Small intestine (tissue), 7 donors: ENCODE results near the gene IQGAP2. TPM values are rescaled to one million over a fixed set of nuclear protein-coding genes. Genes with fewer than 3 reads are reported as not detected.

Experiments
- DNase-seq, 2 donors: peaks; one replicate each; pipeline versions ENCODE4 v3.0.0 to v3.0.0-alpha.2; 2013
- FAIRE-seq: peaks from 2 replicates; lab custom pipeline; 2012; peaks lifted over from hg19 to GRCh38; lab: Jason Lieb, UNC
- H3K27ac ChIP-seq, 3 donors: one replicate each; pipeline ENCODE4 v1.5.1; 2013; ENCODE audit warnings: low read length in 2 of 3, mild to moderate bottlenecking in 2 of 3, control low read depth in 1 of 3, inconsistent platforms in 1 of 3, low read depth in 1 of 3, moderate library complexity in 1 of 3
- H3K27me3 ChIP-seq, 3 donors: one replicate each; pipeline ENCODE4 v1.6.1; 2013; ENCODE audit warnings: low read length in 3 of 3, inconsistent platforms in 1 of 3; ENCODE audit not compliant: control insufficient read depth in 3 of 3, insufficient read depth in 3 of 3
- H3K36me3 ChIP-seq, 3 donors: one replicate each; pipeline ENCODE4 v1.6.1; 2013; ENCODE audit warnings: low read length in 3 of 3, inconsistent platforms in 1 of 3, low read depth in 1 of 3, mild to moderate bottlenecking in 1 of 3, moderate library complexity in 1 of 3; ENCODE audit not compliant: control insufficient read depth in 3 of 3, insufficient read depth in 2 of 3
- H3K4me1 ChIP-seq, 3 donors: one replicate each; pipeline ENCODE4 v1.6.1; 2013; ENCODE audit warnings: low read length in 2 of 3, inconsistent platforms in 1 of 3, low read depth in 1 of 3, mild to moderate bottlenecking in 1 of 3, moderate library complexity in 1 of 3; ENCODE audit not compliant: control insufficient read depth in 3 of 3, insufficient read depth in 2 of 3
- H3K4me3 ChIP-seq, 3 donors: one replicate each; pipeline ENCODE4 v1.5.1; 2013; ENCODE audit warnings: low read length in 3 of 3, control low read depth in 1 of 3, inconsistent platforms in 1 of 3, low read depth in 1 of 3, mild to moderate bottlenecking in 1 of 3, moderate library complexity in 1 of 3
- H3K9me3 ChIP-seq, 2 donors: one replicate each; pipeline ENCODE4 v1.6.1; 2013; ENCODE audit warnings: low read depth in 1 of 2, low read length in 1 of 2; ENCODE audit not compliant: control insufficient read depth in 2 of 2, insufficient read depth in 1 of 2
- WGBS, 3 donors: extraction: QIAGEN DNeasy Blood & Tissue Kit; methylation state at CpG; one replicate each; pipeline ENCODE4 v1.1.7; 2013; 5-methylcytosine and 5-hydroxymethylcytosine counted together
- polyA plus RNA-seq, 4 donors: library from polyadenylated mRNA; stranded (reverse) in 3 of 4; unstranded in 1 of 4; fragments of 200-250 nt in 3 of 4; fragments of 120-200 nt in 1 of 4; gene quantifications; one replicate each; pipeline versions ENCODE4 v1.2.1 to v1.2.3, GENCODE V29; 2013
- donor health status: healthy with polysubstance abuse.
- donor health status: control.
- donor health status: control.
- donor health status: Bipolar disorder and iron deficiency.
- donor health status: healthy.

Gene IQGAP2
- polyA plus RNA-seq, 4 donors, result 13.6 to 138 (median 85.6) TPM

- FAIRE-seq (no peak), DNase-seq (peak in 1 of 2 donors; percentile 64)
- Histone ChIP-seq H3K36me3 (no peaks in the 10 kb centered on the region), H3K27ac (peak overlapping the region; percentile 89 to 94 (median 92)), H3K9me3 (no peaks in the 10 kb centered on the region), H3K4me3 (peak overlapping the region in 2 of 3 donors; percentile 57 to 89), H3K27me3 (no peaks in the 10 kb centered on the region), H3K4me1 (peaks cover 2 to 15% (median 3%) of the 10 kb centered on the region in 3 donors)
- WGBS, 3 donors, result 1 to 2% (median 1%) methylated on average over 25 of the region's 25 CpGs
These were observed 717 bp upstream of the IQGAP2 start for GRCh38 chr5:76402251-76402885.

GRCh38 chr5:76403766-76404222, 709 bp downstream of the IQGAP2 start:
- no peaks in the 10 kb centered on the region for H3K27me3 ChIP-seq
- H3K36me3 ChIP-seq, result no peaks in the 10 kb centered on the region
- 1 to 2% (median 2%) methylated on average over 26 to 30 of the region's 30 CpGs for WGBS, 3 donors
- FAIRE-seq (no peak), DNase-seq (peak in 1 of 2 donors; percentile 77)
- H3K27ac ChIP-seq, result peak overlapping the region; percentile 89 to 94 (median 92)
- peaks cover 3 to 15% (median 4%) of the 10 kb centered on the region in 3 donors for H3K4me1 ChIP-seq
- no peaks in the 10 kb centered on the region for H3K9me3 ChIP-seq
- H3K4me3 ChIP-seq, result peak overlapping the region; percentile 57 to 89 (median 81)

- H3K4me1 ChIP-seq, result peaks cover 3 to 15% (median 4%) of the 10 kb centered on the region in 3 donors
- no peaks in the 10 kb centered on the region for H3K36me3 ChIP-seq
- no peaks in the 10 kb centered on the region for H3K9me3 ChIP-seq
- peak overlapping the region; percentile 57 to 89 (median 81) for H3K4me3 ChIP-seq
- no peaks in the 10 kb centered on the region for H3K27me3 ChIP-seq
- 12 to 22% (median 20%) methylated on average over 20 to 21 of the region's 21 CpGs for WGBS, 3 donors
- DNase-seq, result peak; percentile 88 to 95
- peak overlapping the region; percentile 69 to 92 (median 89) for H3K27ac ChIP-seq
- no peak for FAIRE-seq
These were observed 1.4 kb downstream of the IQGAP2 start for GRCh38 chr5:76404223-76405211.

- H3K9me3 ChIP-seq, result no peaks in the 10 kb centered on the region
- DNase-seq, result no peak
- peak overlapping the region in 1 of 3 donors; percentile 24 for H3K4me3 ChIP-seq
- FAIRE-seq, result no peak
- no peaks in the 10 kb centered on the region for H3K27me3 ChIP-seq
- H3K4me1 ChIP-seq, result peaks cover 3 to 15% (median 4%) of the 10 kb centered on the region in 3 donors
- peaks cover 0 to 2% (median 0%) of the 10 kb centered on the region in 3 donors for H3K36me3 ChIP-seq
- H3K27ac ChIP-seq, result no peak overlapping the region
- 61 to 79% (median 67%) methylated on average over 1 of the region's 1 CpG for WGBS, 3 donors
These were observed 2.9 kb downstream of the IQGAP2 start for GRCh38 chr5:76406014-76406413.

- H3K4me1 ChIP-seq, result peaks cover 3 to 12% (median 4%) of the 10 kb centered on the region in 3 donors
- H3K36me3 ChIP-seq, result peaks cover 0 to 2% (median 0%) of the 10 kb centered on the region in 3 donors
- DNase-seq (no peak), FAIRE-seq (no peak)
- no peaks in the 10 kb centered on the region for H3K9me3 ChIP-seq
- H3K27me3 ChIP-seq, result no peaks in the 10 kb centered on the region
- H3K27ac ChIP-seq, result no peak overlapping the region
- H3K4me3 ChIP-seq, result no peak overlapping the region
- WGBS, 3 donors, result 82 to 90% (median 88%) methylated on average over 1 of the region's 1 CpG
These were observed 3.6 kb downstream of the IQGAP2 start for GRCh38 chr5:76406673-76407072.

- Histone ChIP-seq H3K4me1 (peaks cover 3 to 9% (median 4%) of the 10 kb centered on the region in 3 donors), H3K27ac (no peak overlapping the region), H3K27me3 (no peaks in the 10 kb centered on the region), H3K9me3 (no peaks in the 10 kb centered on the region), H3K4me3 (no peak overlapping the region), H3K36me3 (peaks cover 0 to 2% (median 0%) of the 10 kb centered on the region in 3 donors)
- 84 to 93% (median 88%) methylated on average over 7 of the region's 7 CpGs for WGBS, 3 donors
- DNase-seq (no peak), FAIRE-seq (no peak)
These were observed 5.1 kb downstream of the IQGAP2 start for GRCh38 chr5:76408104-76408654.

GRCh38 chr5:76412511-76412910, 9.4 kb downstream of the IQGAP2 start:
- DNase-seq (no peak), FAIRE-seq (no peak)
- H3K9me3 ChIP-seq, result no peaks in the 10 kb centered on the region
- H3K27me3 ChIP-seq, result no peaks in the 10 kb centered on the region
- H3K36me3 ChIP-seq, result peaks cover 0 to 4% (median 2%) of the 10 kb centered on the region in 3 donors
- no peak overlapping the region for H3K4me3 ChIP-seq
- peaks cover 0 to 3% (median 2%) of the 10 kb centered on the region in 3 donors for H3K4me1 ChIP-seq
- H3K27ac ChIP-seq, result no peak overlapping the region

GRCh38 chr5:76413746-76414145, 10.7 kb downstream of the IQGAP2 start:
- H3K36me3 ChIP-seq, result peaks cover 0 to 4% (median 2%) of the 10 kb centered on the region in 3 donors
- no peak for DNase-seq
- peaks cover 0 to 3% (median 0%) of the 10 kb centered on the region in 3 donors for H3K4me1 ChIP-seq
- FAIRE-seq, result no peak
- H3K27me3 ChIP-seq, result no peaks in the 10 kb centered on the region
- no peak overlapping the region for H3K4me3 ChIP-seq
- 90 to 94% (median 90%) methylated on average over 5 of the region's 5 CpGs for WGBS, 3 donors
- H3K27ac ChIP-seq, result no peak overlapping the region
- no peaks in the 10 kb centered on the region for H3K9me3 ChIP-seq
